GM12873 (cell line): ENCODE measurements around the gene ZFAND3.

Source experiments
- CTCF ChIP-seq: IDR thresholded peaks from 2 replicates; pipeline ENCODE4 v1.5.1; 2012; ENCODE audit warnings: low read depth, mild to moderate bottlenecking, moderate library complexity, low read length, control low read depth; ENCODE audit not compliant: insufficient read depth; ENCODE audit errors: missing control alignments

Gene ZFAND3

GRCh38 chr6:37862430-37862829 is 42.9 kb downstream of the ZFAND3 start:
- no peak for TF ChIP-seq CTCF

- no peak for TF ChIP-seq CTCF
Observed at GRCh38 chr6:37862992-37863391, 43.5 kb downstream of the ZFAND3 start.

GRCh38 chr6:37864250-37864649 is 44.7 kb downstream of the ZFAND3 start:
- no peak for TF ChIP-seq CTCF

- no peak for TF ChIP-seq CTCF
Observed at GRCh38 chr6:37865504-37865903, 46.0 kb downstream of the ZFAND3 start.

GRCh38 chr6:37866590-37867507 is 47.3 kb downstream of the ZFAND3 start:
- TF ChIP-seq CTCF: no peak

GRCh38 chr6:37867756-37868446 is 48.4 kb downstream of the ZFAND3 start:
- TF ChIP-seq CTCF: no peak

GRCh38 chr6:37868447-37868825 is 48.9 kb downstream of the ZFAND3 start:
- no peak for TF ChIP-seq CTCF
